Neuronal stem cell (in vitro differentiated cells): ENCODE results near the gene LILRB2.
"Not testable (repeated sequence)": the region's sequence is repeated elsewhere in the genome, so short reads cannot be mapped to it uniquely, and the experiment has no call there.

ENCODE experiments used
- DNase-seq: peaks from one replicate; pipeline ENCODE4 v3.0.0-alpha.2; 2013; ENCODE audit warnings: low spot score
- H2AFZ ChIP-seq: one replicate; pipeline ENCODE4 v1.6.1; 2013; ENCODE audit warnings: mild to moderate bottlenecking, low read length, inconsistent platforms
- H2AK5ac ChIP-seq: 2 replicates; pipeline ENCODE4 v1.6.1; 2013; ENCODE audit warnings: low read depth, mild to moderate bottlenecking, inconsistent platforms, low read length, moderate library complexity, mixed read lengths
- H2BK120ac ChIP-seq: 2 replicates; pipeline ENCODE4 v1.6.1; 2013; ENCODE audit warnings: low read depth, mild to moderate bottlenecking, inconsistent platforms, low read length, moderate library complexity, mixed read lengths
- H2BK12ac ChIP-seq: one replicate; pipeline ENCODE4 v1.6.1; 2013; ENCODE audit warnings: low read length, inconsistent platforms
- H2BK15ac ChIP-seq: 2 replicates; pipeline ENCODE4 v1.6.1; 2013; ENCODE audit warnings: mild to moderate bottlenecking, low read length, inconsistent platforms, mixed read lengths
- H2BK5ac ChIP-seq: one replicate; pipeline ENCODE4 v1.6.1; 2013; ENCODE audit warnings: inconsistent platforms, mild to moderate bottlenecking, low read length, moderate library complexity
- H3K14ac ChIP-seq: one replicate; pipeline ENCODE4 v1.6.1; 2013; ENCODE audit warnings: low read length, inconsistent platforms
- H3K18ac ChIP-seq: 2 replicates; pipeline ENCODE4 v1.6.1; 2013; ENCODE audit warnings: low read length, inconsistent platforms
- H3K23ac ChIP-seq: 2 replicates; pipeline ENCODE4 v1.6.1; 2013; ENCODE audit warnings: low read depth, mild to moderate bottlenecking, mixed read lengths, low read length, inconsistent platforms; ENCODE audit not compliant: poor library complexity
- H3K27ac ChIP-seq: replicated peaks from 3 replicates; pipeline ENCODE4 v1.5.1; 2013; ENCODE audit warnings: low read length, inconsistent platforms
- H3K27me3 ChIP-seq, 3 experiments: 2 replicates each; pipeline ENCODE4 v1.6.1; 2013; ENCODE audit warnings: low read length in 3 of 3, mild to moderate bottlenecking in 2 of 3, inconsistent platforms in 1 of 3, low read depth in 1 of 3, mixed read lengths in 1 of 3, moderate library complexity in 1 of 3; ENCODE audit not compliant: control insufficient read depth in 3 of 3, insufficient read depth in 3 of 3
- H3K36me3 ChIP-seq, 2 donors: replicated peaks in 1 of 2; 2 replicates each; pipeline ENCODE4 v1.6.1; 2013; ENCODE audit warnings: low read length in 2 of 2; ENCODE audit not compliant: control insufficient read depth in 2 of 2, insufficient read depth in 2 of 2
- H3K4ac ChIP-seq: 2 replicates; pipeline ENCODE4 v1.6.1; 2013; ENCODE audit warnings: inconsistent platforms, mild to moderate bottlenecking, low read length, moderate library complexity
- H3K4me1 ChIP-seq, 2 donors: 1 replicate in 1 of 2; 2 replicates in 1 of 2; pipeline ENCODE4 v1.6.1; 2013; ENCODE audit warnings: low read length in 2 of 2, low read depth in 1 of 2; ENCODE audit not compliant: control insufficient read depth in 2 of 2, insufficient read depth in 1 of 2
- H3K4me2 ChIP-seq: one replicate; pipeline ENCODE4 v1.6.1; 2013; ENCODE audit warnings: mild to moderate bottlenecking, low read length, inconsistent platforms; ENCODE audit not compliant: insufficient read depth, poor library complexity, severe bottlenecking
- H3K4me3 ChIP-seq, 2 donors: 2 replicates each; pipeline ENCODE4 v1.5.1; 2013; ENCODE audit warnings: low read length in 2 of 2, mild to moderate bottlenecking in 2 of 2, inconsistent platforms in 1 of 2, moderate library complexity in 1 of 2
- H3K79me1 ChIP-seq: one replicate; pipeline ENCODE4 v1.6.1; 2013; ENCODE audit warnings: low read depth, mild to moderate bottlenecking, inconsistent platforms, low read length, moderate library complexity
- H3K9ac ChIP-seq: one replicate; pipeline ENCODE4 v1.6.1; 2013; ENCODE audit warnings: mild to moderate bottlenecking, low read depth, low read length, inconsistent platforms; ENCODE audit not compliant: poor library complexity
- H3K9me3 ChIP-seq, 2 donors: replicated peaks in 1 of 2; 2 replicates each; pipeline versions ENCODE3 to v1.6.1; 2013; ENCODE audit warnings: low read length in 2 of 2, mild to moderate bottlenecking in 2 of 2, inconsistent platforms in 1 of 2, low read depth in 1 of 2, mixed read lengths in 1 of 2, moderate library complexity in 1 of 2; ENCODE audit not compliant: control insufficient read depth in 2 of 2, insufficient read depth in 1 of 2
- H4K8ac ChIP-seq: one replicate; pipeline ENCODE4 v1.6.1; 2013; ENCODE audit warnings: low read depth, mild to moderate bottlenecking, inconsistent platforms, low read length, moderate library complexity
- H4K91ac ChIP-seq: one replicate; pipeline ENCODE4 v1.6.1; 2013; ENCODE audit warnings: low read length, low read depth, mild to moderate bottlenecking, inconsistent platforms; ENCODE audit not compliant: poor library complexity
- WGBS, 2 donors: extraction: QIAGEN DNeasy Blood & Tissue Kit; methylation state at CpG; one replicate each; pipeline ENCODE4 v1.1.7; 2013; ENCODE audit warnings: missing lambda C conversion rate in 2 of 2, mixed read lengths in 1 of 2; ENCODE audit not compliant: insufficient read length in 2 of 2, insufficient replicate concordance in 1 of 2; ENCODE audit errors: extremely low coverage in 2 of 2; 5-methylcytosine and 5-hydroxymethylcytosine counted together

The LILRB2 gene

GRCh38 chr19:54325194-54325621 lies 44.3 kb upstream of the LILRB2 start:
- no peak overlapping the region for H4K8ac ChIP-seq
- no peak overlapping the region for H2BK5ac ChIP-seq
- H2BK120ac ChIP-seq: no peak overlapping the region
- H3K27me3 ChIP-seq: no peaks in the 10 kb centered on the region
- H3K79me1 ChIP-seq: no peaks in the 10 kb centered on the region
- no peaks in the 10 kb centered on the region for H3K36me3 ChIP-seq
- H3K4me3 ChIP-seq: no peak overlapping the region
- no peak overlapping the region for H3K9ac ChIP-seq
- H2AK5ac ChIP-seq: no peak overlapping the region
- peaks cover 0 to 3% of the 10 kb centered on the region in 2 donors for H3K9me3 ChIP-seq
- no peak overlapping the region for H3K27ac ChIP-seq
- DNase-seq: peak; percentile 40
- no peak overlapping the region for H2BK15ac ChIP-seq
- no peak overlapping the region for H3K18ac ChIP-seq
- H3K4me1 ChIP-seq: no peaks in the 10 kb centered on the region
- no CpG with 5 or more reads among the region's 4 CpGs for WGBS, 2 donors
- H3K23ac ChIP-seq: no peak overlapping the region
- no peak overlapping the region for H3K4me2 ChIP-seq
- no peak overlapping the region for H2AFZ ChIP-seq
- H4K91ac ChIP-seq: no peak overlapping the region
- H2BK12ac ChIP-seq: no peak overlapping the region
- H3K4ac ChIP-seq: no peak overlapping the region
- H3K14ac ChIP-seq: no peak overlapping the region

DNA sequence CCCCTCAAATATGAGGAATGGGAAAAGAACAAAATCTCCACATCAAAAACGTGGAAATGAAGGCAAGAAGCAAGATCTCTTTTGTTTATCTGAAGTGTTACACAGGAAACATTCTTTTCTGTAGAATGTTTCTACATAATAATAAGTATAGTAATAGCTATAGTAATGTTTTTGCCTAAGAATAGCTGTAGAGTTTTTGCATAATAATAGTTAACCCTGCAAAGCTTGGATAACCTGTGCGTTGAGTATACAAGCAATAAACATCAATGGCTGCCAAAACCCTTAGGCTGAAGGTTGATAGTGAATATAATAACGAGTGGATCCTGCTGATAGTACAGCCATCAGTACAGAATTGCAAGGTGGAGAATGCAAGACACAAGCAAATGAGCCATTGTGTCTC lies 43.2 kb upstream of the LILRB2 start:
- Histone ChIP-seq H3K79me1 (no peaks in the 10 kb centered on the region), H3K9me3 (peaks cover 0 to 4% of the 10 kb centered on the region in 2 donors), H3K18ac (no peak overlapping the region), H3K4me2 (no peak overlapping the region), H2AK5ac (no peak overlapping the region), H3K23ac (no peak overlapping the region), H2BK15ac (no peak overlapping the region), H4K91ac (no peak overlapping the region), H3K36me3 (no peaks in the 10 kb centered on the region), H3K4ac (no peak overlapping the region), H3K4me3 (no peak overlapping the region), H2BK5ac (no peak overlapping the region), H2BK120ac (no peak overlapping the region), H3K27ac (no peak overlapping the region), H3K9ac (no peak overlapping the region), H3K27me3 (no peaks in the 10 kb centered on the region), H4K8ac (no peak overlapping the region), H3K4me1 (no peaks in the 10 kb centered on the region), H3K14ac (no peak overlapping the region), H2AFZ (no peak overlapping the region), H2BK12ac (no peak overlapping the region)
- DNase-seq: no peak
- no CpG with 5 or more reads among the region's 3 CpGs for WGBS, 2 donors

DNA sequence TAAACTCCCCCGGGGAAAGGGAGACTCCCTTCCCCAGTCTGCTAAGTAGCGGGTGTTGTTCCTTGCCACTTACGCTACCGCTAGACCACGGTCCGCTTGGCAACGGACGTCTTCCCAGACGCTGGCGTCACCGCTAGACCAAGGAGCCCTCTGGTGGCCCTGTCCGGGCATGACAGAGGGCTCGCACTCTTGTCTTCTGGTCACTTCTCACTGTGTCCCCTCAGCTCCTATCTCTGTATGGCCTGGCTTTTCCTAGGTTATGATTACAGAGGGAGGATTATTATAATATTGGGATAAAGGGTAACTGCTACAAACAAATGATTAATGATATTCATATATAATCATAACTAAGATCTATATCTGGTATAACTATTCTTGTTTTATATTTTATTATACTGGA lies 42.0 kb upstream of the LILRB2 start:
- not testable (repeated sequence) for H3K23ac ChIP-seq, H4K91ac ChIP-seq, H3K79me1 ChIP-seq, H3K4ac ChIP-seq, H4K8ac ChIP-seq, H3K36me3 ChIP-seq, H3K14ac ChIP-seq, H2AFZ ChIP-seq, H2AK5ac ChIP-seq, H2BK120ac ChIP-seq, H3K9me3 ChIP-seq, H3K4me3 ChIP-seq, H2BK5ac ChIP-seq, H2BK15ac ChIP-seq, H2BK12ac ChIP-seq, H3K4me1 ChIP-seq, H3K9ac ChIP-seq, H3K27ac ChIP-seq, H3K18ac ChIP-seq, H3K27me3 ChIP-seq, DNase-seq, H3K4me2 ChIP-seq
- no CpG with 5 or more reads among the region's 13 CpGs for WGBS, 2 donors

DNA sequence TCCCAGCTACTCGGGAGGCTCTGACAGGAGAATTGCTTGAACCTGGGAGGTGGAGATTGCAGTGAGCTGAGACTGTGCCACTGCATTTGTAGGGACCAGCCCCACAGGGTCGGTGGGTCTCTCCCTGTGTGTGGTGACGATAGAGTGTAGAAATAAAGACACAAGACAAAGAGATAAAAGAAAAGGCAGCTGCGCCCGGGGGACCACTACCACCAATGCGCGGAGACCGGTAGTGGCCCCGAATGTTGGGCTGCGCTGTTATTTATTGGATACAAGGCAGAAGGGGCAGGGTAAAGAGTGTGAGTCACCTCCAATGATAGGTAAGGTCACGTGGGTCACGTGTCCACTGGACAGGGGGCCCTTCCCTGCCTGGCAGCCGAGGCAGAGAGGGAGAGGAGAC lies 41.4 kb upstream of the LILRB2 start:
- not testable (repeated sequence) for H3K23ac ChIP-seq, H2AFZ ChIP-seq, H4K91ac ChIP-seq, H3K27me3 ChIP-seq, H3K9me3 ChIP-seq, H2BK12ac ChIP-seq, H3K27ac ChIP-seq, H2BK15ac ChIP-seq, H3K4me2 ChIP-seq, H3K79me1 ChIP-seq, H2BK120ac ChIP-seq, H2BK5ac ChIP-seq, H3K18ac ChIP-seq, H3K14ac ChIP-seq, H3K4ac ChIP-seq, H3K36me3 ChIP-seq, DNase-seq, H2AK5ac ChIP-seq, H3K4me3 ChIP-seq, H3K4me1 ChIP-seq, H3K9ac ChIP-seq, H4K8ac ChIP-seq
- no CpG with 5 or more reads among the region's 13 CpGs for WGBS, 2 donors
